ENCODE data around the gene TMOD3. TPM values are rescaled to one million over a fixed set of nuclear protein-coding genes. Genes with fewer than 3 reads are reported as not detected.

The TMOD3 gene
- total and polyA plus RNA-seq, 2 of the 8 experiments (the other 6 are each of a cell fraction or from before 2014, with no cell fraction given): 3.9 to 29.0 TPM

DNA sequence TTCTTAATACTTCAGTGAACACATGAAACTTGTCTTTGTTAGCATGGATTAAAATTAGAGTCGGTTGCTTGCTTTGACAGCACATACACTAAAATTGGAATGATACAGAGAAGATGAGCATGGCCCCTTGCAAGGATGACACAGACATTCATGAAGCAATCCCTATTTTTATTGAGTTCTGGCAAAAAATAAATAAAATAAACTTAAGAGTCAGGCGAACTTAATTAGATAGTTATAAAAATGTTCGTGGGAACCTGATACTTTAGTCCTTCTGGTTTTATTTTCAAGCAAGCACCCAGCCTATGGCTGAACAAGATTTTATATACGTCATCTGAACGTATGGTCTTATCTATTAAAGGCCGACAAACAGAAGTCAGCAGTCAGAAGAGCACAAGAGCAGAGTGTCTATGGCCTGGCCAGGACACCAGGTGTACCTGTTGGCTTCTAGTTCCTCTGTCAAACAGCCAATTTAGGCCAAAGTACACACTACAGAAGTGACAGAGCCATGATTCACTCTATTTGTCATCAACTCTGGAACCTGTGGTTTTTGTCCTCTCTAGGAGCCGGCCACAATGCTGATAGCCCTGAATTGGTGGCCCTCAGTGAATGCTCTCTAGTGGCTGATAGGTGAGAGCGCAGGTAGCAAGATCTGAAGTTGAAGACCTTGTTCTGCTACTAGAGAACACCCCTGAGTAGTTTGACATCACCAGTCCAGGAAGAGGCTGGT, 77.8 kb downstream of the TMOD3 start:
- Histone ChIP-seq H3K27me3 (replicated peaks in 1 of 4; ENCODE audit: control insufficient read depth in 3 of 4, extremely low read depth in 1 of 4, insufficient read depth in 3 of 4, low read length in 3 of 4) (peaks cover 0 to 1% (median 0%) of the 10 kb centered on the region in 4 experiments; a peak in 1 of 7 replicates), H3K18ac (ENCODE audit: extremely low read depth, low read length) (no peak overlapping the region), H3K56ac (replicated peaks; ENCODE audit: insufficient read length, low read depth, low read length) (no peak overlapping the region), H4K91ac (replicated peaks; ENCODE audit: insufficient read length, low read length) (no peak overlapping the region), H2BK12ac (ENCODE audit: low read depth, low read length) (no peak overlapping the region), H4K5ac (ENCODE audit: insufficient read length, low read depth, low read length) (no peak overlapping the region), H3K23ac (ENCODE audit: insufficient read length) (no peak overlapping the region), H2AK5ac (ENCODE audit: low read depth, low read length) (no peak overlapping the region), H4K8ac (ENCODE audit: extremely low read depth, insufficient read depth, low read length) (no peak overlapping the region), H3K4me3 (ENCODE audit: extremely low read depth in 1 of 4, insufficient read depth in 2 of 4, low read depth in 3 of 4, low read length in 4 of 4) (no peak overlapping the region), H3K36me3 (ENCODE audit: control insufficient read depth in 2 of 4, insufficient read depth in 4 of 4, low read length in 3 of 4) (peaks cover 0 to 7% (median 0%) of the 10 kb centered on the region in 4 experiments; a peak in 2 of 8 replicates), H3K23me2 (ENCODE audit: low read depth, low read length) (no peaks in the 10 kb centered on the region), H3K4ac (replicated peaks; ENCODE audit: insufficient read length, low read depth, low read length) (no peak overlapping the region), H3K27ac (ENCODE audit: low read depth, low read length) (no peak overlapping the region; the same call in 1 of the 2 replicates), H3K14ac (ENCODE audit: insufficient read length) (no peak overlapping the region), H3K4me1 (replicated peaks in 1 of 4; ENCODE audit: control insufficient read depth in 3 of 4, insufficient read depth in 4 of 4, low read length in 3 of 4) (no peaks in the 10 kb centered on the region), H4K20me1 (replicated peaks in 1 of 2; ENCODE audit: control insufficient read depth in 1 of 2, insufficient read depth in 2 of 2, low read length in 2 of 2) (no peaks in the 10 kb centered on the region), H2BK5ac (ENCODE audit: low read depth, low read length) (no peak overlapping the region), H2BK20ac (ENCODE audit: low read length) (no peak overlapping the region), H2BK15ac (ENCODE audit: low read length) (no peak overlapping the region), H3K9me3 (ENCODE audit: insufficient read depth in 2 of 2, low read depth in 1 of 2, low read length in 1 of 2) (no peaks in the 10 kb centered on the region), H2BK120ac (replicated peaks; ENCODE audit: low read depth, low read length) (no peak overlapping the region), H2AFZ (ENCODE audit: low read length) (no peak overlapping the region), H3K9ac (replicated peaks in 1 of 4; ENCODE audit: extremely low read depth in 1 of 4, low read depth in 3 of 4, low read length in 3 of 4) (no peak overlapping the region), H3K79me1 (ENCODE audit: low read depth, low read length) (no peaks in the 10 kb centered on the region), H3K79me2 (ENCODE audit: control insufficient read depth in 1 of 2, insufficient read depth in 2 of 2, low read length in 2 of 2) (no peaks in the 10 kb centered on the region), H3K4me2 (ENCODE audit: insufficient read depth in 1 of 2, low read depth in 2 of 2, low read length in 2 of 2) (no peak overlapping the region)
- peak; percentile 23 to 42; a peak in 3 of 4 replicates for TF ChIP-seq RAD21 (IDR thresholded peaks at IDR 0.05 in 1 of 2, conservative IDR thresholded peaks at IDR 0.05 in 1 of 2; ENCODE audit: low read depth in 2 of 2, low read length in 2 of 2)
- TF ChIP-seq, protein P1, sequence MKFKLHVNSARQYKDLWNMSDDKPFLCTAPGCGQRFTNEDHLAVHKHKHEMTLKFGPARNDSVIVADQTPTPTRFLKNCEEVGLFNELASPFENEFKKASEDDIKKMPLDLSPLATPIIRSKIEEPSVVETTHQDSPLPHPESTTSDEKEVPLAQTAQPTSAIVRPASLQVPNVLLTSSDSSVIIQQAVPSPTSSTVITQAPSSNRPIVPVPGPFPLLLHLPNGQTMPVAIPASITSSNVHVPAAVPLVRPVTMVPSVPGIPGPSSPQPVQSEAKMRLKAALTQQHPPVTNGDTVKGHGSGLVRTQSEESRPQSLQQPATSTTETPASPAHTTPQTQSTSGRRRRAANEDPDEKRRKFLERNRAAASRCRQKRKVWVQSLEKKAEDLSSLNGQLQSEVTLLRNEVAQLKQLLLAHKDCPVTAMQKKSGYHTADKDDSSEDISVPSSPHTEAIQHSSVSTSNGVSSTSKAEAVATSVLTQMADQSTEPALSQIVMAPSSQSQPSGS (IDR thresholded peaks at IDR 0.05; ENCODE audit: low read length): no peak
- TF ChIP-seq, protein P2, sequence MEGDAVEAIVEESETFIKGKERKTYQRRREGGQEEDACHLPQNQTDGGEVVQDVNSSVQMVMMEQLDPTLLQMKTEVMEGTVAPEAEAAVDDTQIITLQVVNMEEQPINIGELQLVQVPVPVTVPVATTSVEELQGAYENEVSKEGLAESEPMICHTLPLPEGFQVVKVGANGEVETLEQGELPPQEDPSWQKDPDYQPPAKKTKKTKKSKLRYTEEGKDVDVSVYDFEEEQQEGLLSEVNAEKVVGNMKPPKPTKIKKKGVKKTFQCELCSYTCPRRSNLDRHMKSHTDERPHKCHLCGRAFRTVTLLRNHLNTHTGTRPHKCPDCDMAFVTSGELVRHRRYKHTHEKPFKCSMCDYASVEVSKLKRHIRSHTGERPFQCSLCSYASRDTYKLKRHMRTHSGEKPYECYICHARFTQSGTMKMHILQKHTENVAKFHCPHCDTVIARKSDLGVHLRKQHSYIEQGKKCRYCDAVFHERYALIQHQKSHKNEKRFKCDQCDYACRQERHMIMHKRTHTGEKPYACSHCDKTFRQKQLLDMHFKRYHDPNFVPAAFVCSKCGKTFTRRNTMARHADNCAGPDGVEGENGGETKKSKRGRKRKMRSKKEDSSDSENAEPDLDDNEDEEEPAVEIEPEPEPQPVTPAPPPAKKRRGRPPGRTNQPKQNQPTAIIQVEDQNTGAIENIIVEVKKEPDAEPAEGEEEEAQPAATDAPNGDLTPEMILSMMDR (IDR thresholded peaks at IDR 0.05; ENCODE audit: control extremely low read depth in 1 of 3, insufficient read depth in 1 of 3, low read depth in 1 of 3, low read length in 3 of 3): peak; percentile 16 to 57 (median 48)
- no peak for TF ChIP-seq KDM1A (IDR thresholded peaks at IDR 0.05; ENCODE audit: borderline replicate concordance, low read length)
- no peak for TF ChIP-seq TEAD4 (IDR thresholded peaks at IDR 0.05; ENCODE audit: low read depth, low read length)
- TF ChIP-seq POLR2A (IDR thresholded peaks at IDR 0.05; ENCODE audit: control extremely low read depth in 1 of 2, low read depth in 2 of 2, low read length in 2 of 2): no peak
- no peak for TF ChIP-seq BCL11A (IDR thresholded peaks at IDR 0.05; ENCODE audit: low read depth in 2 of 2, low read length in 2 of 2)
- no peak for TF ChIP-seq SIX5 (IDR thresholded peaks at IDR 0.05; ENCODE audit: low read depth, low read length)
- FAIRE-seq (no peak), DNase-seq (ENCODE audit: low read depth in 1 of 2, low spot score in 2 of 2) (no peak)
- 82% methylated on average over 8 of the region's 8 CpGs; no CpG with 5 or more reads in 1 of the 2 experiments for WGBS, 2 experiments (ENCODE audit: extremely low coverage in 1 of 2, insufficient coverage in 1 of 2, insufficient read length in 1 of 2, insufficient replicate concordance in 2 of 2, low coverage in 1 of 2, low lambda C conversion rate in 2 of 2, missing lambda C conversion rate in 1 of 2)
- ChIA-PET CTCF (ENCODE audit: partially characterized antibody) (interaction anchor here (0.7 to 2.6 kb wide), 5 partner anchors 11 to 257 kb away, joined by 3 to 10 read pairs (median 8); no protein-coding TSS in a partner anchor), POLR2A (ENCODE audit: partially characterized antibody) (no interaction called here)
